HG03103 (cell line): ENCODE measurements around the gene ONECUT1.

Experiments
- ATAC-seq: cut with Tn5 transposase; IDR thresholded peaks from one replicate; pipeline ENCODE4 v1.9.1; 2021; ENCODE audit warnings: low read depth; ENCODE audit not compliant: unreplicated experiment

ONECUT1 gene

GRCh38 chr15:52797625-52798501, 7.7 kb upstream of the ONECUT1 start:
- no peak for ATAC-seq

GRCh38 chr15:52796753-52797520, 6.8 kb upstream of the ONECUT1 start:
- ATAC-seq: no peak

GRCh38 chr15:52796228-52796521, 6.0 kb upstream of the ONECUT1 start:
- no peak for ATAC-seq

GRCh38 chr15:52795464-52796227, 5.5 kb upstream of the ONECUT1 start:
- ATAC-seq: no peak

GRCh38 chr15:52794665-52795463, 4.7 kb upstream of the ONECUT1 start:
- no peak for ATAC-seq

GRCh38 chr15:52791776-52792175, 1.6 kb upstream of the ONECUT1 start:
- no peak for ATAC-seq

GRCh38 chr15:52790941-52791751, 1.0 kb upstream of the ONECUT1 start:
- ATAC-seq: no peak

GRCh38 chr15:52789601-52790168, 451 bp downstream of the ONECUT1 start:
- no peak for ATAC-seq

GRCh38 chr15:52789008-52789600, 1.0 kb downstream of the ONECUT1 start:
- ATAC-seq: no peak

- ATAC-seq: no peak
Measured at GRCh38 chr15:52788099-52788986, 1.8 kb downstream of the ONECUT1 start.

GRCh38 chr15:52787549-52788098, 2.5 kb downstream of the ONECUT1 start:
- ATAC-seq: no peak

GRCh38 chr15:52787123-52787503, 3.0 kb downstream of the ONECUT1 start:
- ATAC-seq: no peak

- no peak for ATAC-seq
Measured at GRCh38 chr15:52786436-52787122, 3.6 kb downstream of the ONECUT1 start.

- no peak for ATAC-seq
Measured at GRCh38 chr15:52785672-52786406, 4.3 kb downstream of the ONECUT1 start.

GRCh38 chr15:52784799-52785671, 5.1 kb downstream of the ONECUT1 start:
- ATAC-seq: no peak
